Thyroid gland (tissue), 4 donors: Measurements from ENCODE around the gene WASHC2A.
"Not testable (repeated sequence)": the region's sequence is repeated elsewhere in the genome, so short reads cannot be mapped to it uniquely, and the experiment has no call there.

Experiments used
- POLR2A ChIP-seq, 2 donors: fragments of 450-650 bp; IDR thresholded peaks; one replicate each; pipeline ENCODE4 v1.6.1; 2017; ENCODE audit warnings: antibody characterized with exemption in 2 of 2, mild to moderate bottlenecking in 2 of 2, moderate library complexity in 1 of 2
- TF ChIP-seq, protein P1 (sequence below), 6 experiments: fragments of 200-600 bp in 3 of 6; fragments of 450-650 bp in 3 of 6; sonication (generic) in 3 of 6; IDR thresholded peaks; one replicate each; pipeline ENCODE4 v1.5.1; 2016 to 2019; ENCODE audit warnings: antibody characterized with exemption in 6 of 6, mild to moderate bottlenecking in 2 of 6, inconsistent platforms in 1 of 6, moderate library complexity in 1 of 6

DNA sequence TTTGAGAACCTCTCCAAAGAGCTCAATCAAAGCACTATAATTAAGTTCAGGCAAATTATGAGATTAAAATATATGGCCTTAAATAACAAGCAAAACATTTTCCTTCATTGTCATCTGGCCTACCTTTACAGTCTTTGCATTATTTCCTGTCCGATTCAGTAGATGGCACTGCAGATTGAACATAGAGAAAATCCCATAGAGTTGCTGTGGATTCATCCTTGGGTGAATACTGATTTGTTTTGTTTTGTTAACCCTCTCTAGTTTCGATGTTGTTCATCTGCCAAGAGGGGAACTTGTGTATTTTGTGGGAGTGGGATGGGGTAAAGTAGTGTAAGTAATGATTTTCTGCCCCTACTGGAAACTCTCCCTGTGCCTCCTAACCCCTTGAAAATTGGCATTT is 97.3 kb downstream of the WASHC2A start:
- TF ChIP-seq, protein P1, sequence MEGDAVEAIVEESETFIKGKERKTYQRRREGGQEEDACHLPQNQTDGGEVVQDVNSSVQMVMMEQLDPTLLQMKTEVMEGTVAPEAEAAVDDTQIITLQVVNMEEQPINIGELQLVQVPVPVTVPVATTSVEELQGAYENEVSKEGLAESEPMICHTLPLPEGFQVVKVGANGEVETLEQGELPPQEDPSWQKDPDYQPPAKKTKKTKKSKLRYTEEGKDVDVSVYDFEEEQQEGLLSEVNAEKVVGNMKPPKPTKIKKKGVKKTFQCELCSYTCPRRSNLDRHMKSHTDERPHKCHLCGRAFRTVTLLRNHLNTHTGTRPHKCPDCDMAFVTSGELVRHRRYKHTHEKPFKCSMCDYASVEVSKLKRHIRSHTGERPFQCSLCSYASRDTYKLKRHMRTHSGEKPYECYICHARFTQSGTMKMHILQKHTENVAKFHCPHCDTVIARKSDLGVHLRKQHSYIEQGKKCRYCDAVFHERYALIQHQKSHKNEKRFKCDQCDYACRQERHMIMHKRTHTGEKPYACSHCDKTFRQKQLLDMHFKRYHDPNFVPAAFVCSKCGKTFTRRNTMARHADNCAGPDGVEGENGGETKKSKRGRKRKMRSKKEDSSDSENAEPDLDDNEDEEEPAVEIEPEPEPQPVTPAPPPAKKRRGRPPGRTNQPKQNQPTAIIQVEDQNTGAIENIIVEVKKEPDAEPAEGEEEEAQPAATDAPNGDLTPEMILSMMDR (IDR thresholded peaks at IDR 0.05), result not testable (repeated sequence)
- TF ChIP-seq POLR2A (IDR thresholded peaks at IDR 0.05), result not testable (repeated sequence)
